SJSA1 (cell line): ENCODE data around the gene ARMCX5. TPM values are rescaled to one million over a fixed set of nuclear protein-coding genes. Genes with fewer than 3 reads are reported as not detected.

Experiments
- DNase-seq, 2 experiments: peaks; one replicate each; pipeline ENCODE4 v3.0.0-alpha.2; 2015 to 2020; ENCODE audit warnings: low spot score in 2 of 2, low read depth in 1 of 2
- H3K27ac ChIP-seq: fragments of 250-450 bp; sonication (Bioruptor Pico); 2 replicates; pipeline ENCODE4 v1.5.1; 2020; ENCODE audit warnings: mild to moderate bottlenecking, moderate library complexity
- H3K27me3 ChIP-seq: fragments of 250-450 bp; sonication (Bioruptor Pico); replicated peaks from 2 replicates; pipeline ENCODE4 v1.5.1; 2020; ENCODE audit warnings: mild to moderate bottlenecking, moderate library complexity
- H3K36me3 ChIP-seq: fragments of 250-450 bp; sonication (Bioruptor Pico); 2 replicates; pipeline ENCODE4 v1.5.1; 2020; ENCODE audit warnings: mild to moderate bottlenecking
- H3K4me1 ChIP-seq: fragments of 250-450 bp; sonication (Bioruptor Pico); replicated peaks from 2 replicates; pipeline ENCODE4 v1.6.1; 2021; ENCODE audit warnings: mild to moderate bottlenecking
- H3K4me3 ChIP-seq: fragments of 250-450 bp; sonication (Bioruptor Pico); 2 replicates; pipeline ENCODE4 v1.5.1; 2020; ENCODE audit warnings: mild to moderate bottlenecking
- H3K9me3 ChIP-seq: fragments of 250-450 bp; sonication (Bioruptor Pico); replicated peaks from 2 replicates; pipeline ENCODE4 v1.5.1; 2020; ENCODE audit warnings: mild to moderate bottlenecking
- total RNA-seq: library from RNA; depleted of rRNA; stranded (reverse); fragments of >200 nt; shearing (Covaris generic); gene quantifications from 2 replicates; pipeline ENCODE4 v1.2.3, GENCODE V29; 2014; rRNA removed

ARMCX5 gene
- total RNA-seq, 1 experiment from 2014 or later, result 19.0 TPM

DNA sequence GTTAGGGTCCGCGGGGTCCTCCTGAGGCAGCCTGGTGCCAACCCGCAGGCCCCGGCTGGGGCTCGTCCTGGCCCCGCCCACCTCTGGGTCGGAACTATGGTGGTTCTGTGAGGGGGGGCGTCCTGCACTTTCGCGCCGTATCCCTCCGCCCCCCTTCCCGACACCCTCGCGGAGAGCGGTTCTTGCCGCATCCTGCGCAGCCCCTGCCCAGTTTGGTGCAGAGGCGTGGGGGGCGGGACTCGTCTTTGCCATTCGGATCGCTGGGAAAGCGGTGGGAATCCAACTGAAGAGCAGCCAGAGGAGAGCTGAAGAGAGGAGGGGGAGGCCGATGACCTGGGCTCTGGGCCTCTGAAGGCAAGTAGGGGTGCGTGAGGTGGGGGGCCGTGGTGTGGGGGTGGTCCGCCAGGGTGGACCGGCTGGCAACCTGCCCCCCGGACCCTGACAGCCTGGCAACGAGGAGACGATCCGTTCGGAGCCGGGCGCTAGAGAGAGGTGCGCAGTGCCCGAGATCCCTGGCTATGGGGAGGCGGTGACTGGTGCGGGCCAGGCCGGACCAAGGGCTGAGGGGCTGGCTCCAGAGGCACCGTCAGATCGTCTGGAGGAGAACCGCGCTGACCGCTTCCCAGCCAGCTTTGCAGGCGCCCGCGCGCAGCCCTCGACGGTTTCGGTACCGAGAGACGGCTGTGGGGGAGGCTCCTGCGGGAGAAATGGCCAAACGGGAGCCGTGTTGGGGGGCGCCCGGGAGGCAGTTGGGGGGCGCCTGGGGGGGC, 52.1 kb downstream of the ARMCX5 start, which contains the start of gene GPRASP1:
Gene GPRASP1 (plus strand): TSS at position 242 of the 770 bp plus-strand sequence. CDS start 2,431 bp downstream, outside the sequence.
- H3K4me1 ChIP-seq, result no peaks in the 10 kb centered on the region
- no peaks in the 10 kb centered on the region for H3K27me3 ChIP-seq
- peak within 1 kb of the TSS; percentile 41 for H3K4me3 ChIP-seq
- H3K9me3 ChIP-seq, result no peaks in the 10 kb centered on the region
- DNase-seq, result peak in 1 of 2 experiments; percentile 10
- no peaks in the 10 kb centered on the region for H3K36me3 ChIP-seq
- no peak within 1 kb of the TSS for H3K27ac ChIP-seq

- peak overlapping the region; percentile 41 for H3K4me3 ChIP-seq
- H3K36me3 ChIP-seq, result no peaks in the 10 kb centered on the region
- DNase-seq, result peak in 1 of 2 experiments; percentile 12
- H3K27me3 ChIP-seq, result no peaks in the 10 kb centered on the region
- H3K4me1 ChIP-seq, result no peaks in the 10 kb centered on the region
- no peaks in the 10 kb centered on the region for H3K9me3 ChIP-seq
- no peak overlapping the region for H3K27ac ChIP-seq
These were observed 52.8 kb downstream of the ARMCX5 start for GRCh38 chrX:102652031-102652688.

Other genes with a start within 250 kb of the ARMCX5 start
- gene NXF2B, start 159.5 kb upstream of the ARMCX5 start, total RNA-seq, result not detected in 2 replicates
- not detected in 2 replicates for gene TCP11X2, start 127.7 kb upstream of the ARMCX5 start, total RNA-seq
- 44.2 and 52.0 TPM in 2 replicates for gene TMSB15A, start 82.8 kb upstream of the ARMCX5 start, total RNA-seq
- gene GPRASP1, start 52.0 kb downstream of the ARMCX5 start, total RNA-seq, result 0.63 and 0.87 TPM in 2 replicates
- 13.8 and 21.2 TPM in 2 replicates for gene GPRASP2, start 112.9 kb downstream of the ARMCX5 start, total RNA-seq
- gene GPRASP3, start 121.2 kb downstream of the ARMCX5 start, total RNA-seq, result 0.22 and 0.68 TPM in 2 replicates